ENCODE results near the gene TEC. TPM values are rescaled to one million over a fixed set of nuclear protein-coding genes. Genes with fewer than 3 reads are reported as not detected.
"Not testable (repeated sequence)": the region's sequence is repeated elsewhere in the genome, so short reads cannot be mapped to it uniquely, and the experiment has no call there.

TEC gene
- total RNA-seq, 1 donor = 14.8 TPM

DNA sequence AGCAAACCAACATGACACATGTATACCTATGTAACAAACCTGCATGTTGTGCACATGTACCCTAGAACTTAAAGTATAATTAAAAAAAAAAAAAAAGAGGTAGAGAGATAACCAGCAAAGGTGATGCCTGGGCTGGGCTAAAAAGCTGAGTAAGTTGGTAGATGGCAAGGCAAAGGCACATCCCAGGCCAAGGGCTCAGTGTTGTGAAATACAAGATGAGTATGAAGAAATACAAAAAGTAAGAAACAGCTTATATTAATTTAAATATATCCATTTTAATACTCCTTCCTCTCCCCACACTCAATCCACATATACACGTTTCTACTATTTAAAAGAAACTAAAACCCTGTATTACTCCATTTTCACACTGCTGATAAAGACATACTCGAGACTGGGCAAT lies 25.8 kb downstream of the TEC start:
- no peak for DNase-seq (ENCODE audit: low read depth in 2 of 3, low spot score in 2 of 3)

DNA sequence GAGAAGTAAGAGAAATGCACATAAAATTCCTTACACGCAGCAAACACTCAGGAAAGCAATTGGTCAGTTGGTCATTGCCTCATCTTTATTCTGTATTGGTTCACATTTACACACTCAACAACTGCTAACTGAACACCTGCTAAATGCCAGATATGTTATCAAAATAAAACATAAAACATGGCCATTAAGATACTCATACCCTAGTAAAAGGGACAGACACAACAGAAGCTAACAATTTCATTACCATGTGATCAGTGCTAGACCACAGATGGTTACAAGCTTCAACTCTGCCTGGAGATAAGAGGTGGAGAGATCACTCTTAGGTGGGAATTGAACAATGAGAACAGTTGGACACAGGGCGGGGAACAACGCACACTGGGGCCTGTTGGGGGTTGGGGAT lies 26.2 kb downstream of the TEC start:
- peak in 1 of 3 donors; percentile 15 for DNase-seq (ENCODE audit: low read depth in 2 of 3, low spot score in 2 of 3)

DNA sequence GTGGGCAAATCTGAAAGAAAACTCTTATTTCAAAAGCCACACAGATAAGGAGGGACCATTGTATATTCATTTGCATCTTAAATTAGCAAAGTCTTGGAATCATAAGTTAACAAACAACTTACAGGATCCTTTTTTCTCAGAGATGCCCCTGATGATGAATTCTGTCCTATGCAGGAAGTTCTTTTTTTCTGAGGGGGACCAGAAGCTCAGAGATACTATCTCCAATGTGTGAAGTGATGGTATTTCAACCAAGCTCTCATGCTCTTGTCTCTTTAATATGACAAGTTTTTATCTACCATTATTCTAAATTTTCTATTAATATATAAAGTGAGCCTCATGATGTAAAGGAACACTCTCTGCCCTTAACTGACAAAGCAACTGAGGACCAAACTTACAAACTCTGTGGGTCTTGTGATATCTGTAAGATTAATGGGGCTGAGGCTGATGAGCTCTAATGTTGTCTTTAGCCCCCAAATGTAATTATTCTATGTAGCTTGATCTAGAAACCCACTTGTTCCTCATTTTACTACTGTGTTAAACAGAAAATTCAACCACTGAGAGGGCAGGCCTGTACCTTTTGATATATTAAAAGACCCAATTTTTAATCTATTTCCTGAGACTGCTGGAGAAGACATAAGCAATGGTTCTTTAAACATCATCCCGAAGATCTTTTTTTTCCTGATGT lies 27.0 kb downstream of the TEC start:
- peak in 1 of 3 donors; percentile 35 for DNase-seq (ENCODE audit: low read depth in 2 of 3, low spot score in 2 of 3)

DNA sequence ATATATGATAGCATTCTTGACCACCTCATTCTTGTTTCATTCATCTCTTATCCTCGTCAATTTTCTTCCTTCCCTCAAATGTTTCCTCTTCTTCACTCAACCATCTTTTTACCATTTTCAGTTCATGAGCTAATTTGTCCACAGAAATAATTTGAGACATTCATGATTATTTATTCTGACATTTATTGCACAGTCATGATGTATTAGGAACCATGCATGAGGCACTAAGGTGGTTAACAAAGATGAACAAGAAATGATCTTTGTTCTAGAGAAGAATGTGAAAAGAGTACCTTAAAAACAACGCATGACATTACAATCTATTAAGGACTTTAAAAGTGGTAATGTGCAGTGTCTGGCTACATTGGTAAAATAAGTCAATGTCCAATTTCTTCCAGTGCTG lies 27.9 kb downstream of the TEC start:
- DNase-seq (ENCODE audit: low read depth in 2 of 3, low spot score in 2 of 3) = no peak

DNA sequence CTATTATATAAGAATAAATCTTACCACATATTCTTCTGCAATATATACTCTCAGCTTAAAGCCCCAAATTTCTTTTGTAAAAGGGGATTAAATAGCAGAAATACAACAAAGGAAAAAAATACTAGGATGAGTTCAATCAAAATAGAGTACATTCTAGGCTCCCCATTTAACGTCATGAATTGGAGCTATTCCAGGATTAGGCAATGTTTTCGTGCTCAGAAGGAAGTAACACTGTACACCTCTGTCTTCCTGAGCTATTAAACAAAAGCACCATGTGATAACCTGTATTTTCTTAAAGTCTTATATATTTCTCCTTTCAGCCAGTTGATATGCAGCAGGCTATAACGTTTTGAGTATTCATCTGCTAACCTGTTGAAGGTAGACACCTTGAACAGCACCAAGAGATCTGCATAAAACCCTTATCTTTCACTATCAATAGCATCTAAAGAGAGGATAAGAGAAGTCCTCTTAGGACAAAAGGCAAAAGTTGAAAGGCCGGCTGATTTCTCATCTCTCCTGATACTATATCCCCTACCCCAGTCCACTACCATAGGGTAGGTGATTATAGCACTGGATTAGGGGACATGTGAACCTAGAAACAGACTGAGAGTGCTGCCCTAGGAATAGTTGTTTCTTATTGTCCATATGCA lies 31.5 kb downstream of the TEC start:
- peak in 2 of 3 donors; percentile 70 to 73 for DNase-seq (ENCODE audit: low read depth in 2 of 3, low spot score in 2 of 3)

DNA sequence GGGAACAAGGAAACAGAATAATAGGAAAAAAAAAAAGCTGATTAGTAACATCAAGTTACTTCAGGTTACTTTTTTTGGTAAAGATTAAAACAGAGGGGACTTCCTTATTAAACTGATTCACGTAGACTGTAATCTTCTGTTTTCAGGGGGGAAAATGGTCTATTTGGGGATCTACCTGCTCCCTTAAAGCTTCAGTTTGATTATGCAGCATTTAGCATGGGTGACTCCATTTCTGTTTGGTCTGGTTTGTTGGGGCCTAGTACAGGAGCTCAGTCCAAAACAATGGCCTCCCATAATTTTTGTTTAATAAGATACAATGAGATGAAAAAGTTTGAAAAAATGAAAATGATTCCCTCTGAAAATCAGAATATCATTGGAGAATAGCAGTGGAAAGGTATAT lies 34.6 kb downstream of the TEC start:
- DNase-seq (ENCODE audit: low read depth in 2 of 3, low spot score in 2 of 3) = no peak

DNA sequence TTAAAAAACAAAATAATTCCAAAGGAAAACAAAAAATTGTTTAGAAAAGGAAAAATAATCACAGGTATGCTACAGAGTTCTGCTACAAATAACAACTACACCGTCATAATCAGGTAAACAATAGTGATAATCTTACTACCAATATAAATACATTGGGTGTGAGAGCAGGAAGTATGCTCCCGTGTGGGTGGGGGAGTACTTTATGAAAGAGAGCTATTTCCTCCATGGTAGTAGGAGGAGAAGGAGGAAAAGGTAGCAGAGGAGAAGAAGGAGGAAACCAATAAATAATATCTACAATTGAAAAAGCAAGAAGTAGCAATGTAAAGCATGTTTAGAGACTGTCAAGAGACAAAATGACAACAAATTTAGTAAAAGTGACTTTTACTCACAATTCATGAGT lies 35.1 kb downstream of the TEC start:
- DNase-seq (ENCODE audit: low read depth in 2 of 3, low spot score in 2 of 3) = no peak

DNA sequence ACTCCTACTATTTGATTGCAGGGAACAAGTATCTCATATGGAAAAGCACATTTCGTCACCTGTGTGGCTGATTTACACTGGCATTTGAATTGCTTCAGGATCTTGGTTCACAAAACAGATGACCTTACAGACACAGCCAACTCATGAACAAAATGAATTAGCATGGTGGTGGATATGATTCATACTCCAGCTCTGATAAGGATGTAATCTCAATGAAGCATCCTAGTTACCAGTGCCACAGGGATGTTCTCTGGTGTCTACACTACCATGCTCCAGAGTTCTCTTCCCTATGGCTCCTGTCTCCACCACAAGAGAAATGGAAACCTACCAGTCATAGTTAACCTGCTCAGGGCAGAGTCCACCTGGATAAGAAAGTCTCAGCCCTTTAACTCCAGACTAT lies 40.7 kb downstream of the TEC start:
- no peak for DNase-seq (ENCODE audit: low read depth in 2 of 3, low spot score in 2 of 3)

DNA sequence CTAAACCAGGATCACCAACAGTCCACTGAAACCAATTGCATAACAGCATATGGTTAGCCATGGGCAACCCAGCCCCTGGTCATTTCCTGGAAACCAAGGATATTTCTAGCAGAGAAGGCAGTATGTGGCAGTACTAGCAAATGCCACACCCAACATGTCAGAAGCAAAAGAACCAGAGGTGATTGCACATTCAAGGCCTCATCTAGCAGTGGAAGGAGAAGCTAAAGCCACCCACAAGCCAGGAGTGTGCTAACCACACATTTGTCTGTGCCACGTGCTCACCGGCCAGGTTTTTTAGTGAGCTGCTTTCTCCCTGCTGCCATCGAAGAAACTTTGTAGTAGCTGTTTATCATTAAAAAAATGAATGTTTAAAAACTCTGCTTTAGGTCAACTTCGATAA lies 42.0 kb downstream of the TEC start:
- DNase-seq (ENCODE audit: low read depth in 2 of 3, low spot score in 2 of 3) = peak in 1 of 3 donors; percentile 34

DNA sequence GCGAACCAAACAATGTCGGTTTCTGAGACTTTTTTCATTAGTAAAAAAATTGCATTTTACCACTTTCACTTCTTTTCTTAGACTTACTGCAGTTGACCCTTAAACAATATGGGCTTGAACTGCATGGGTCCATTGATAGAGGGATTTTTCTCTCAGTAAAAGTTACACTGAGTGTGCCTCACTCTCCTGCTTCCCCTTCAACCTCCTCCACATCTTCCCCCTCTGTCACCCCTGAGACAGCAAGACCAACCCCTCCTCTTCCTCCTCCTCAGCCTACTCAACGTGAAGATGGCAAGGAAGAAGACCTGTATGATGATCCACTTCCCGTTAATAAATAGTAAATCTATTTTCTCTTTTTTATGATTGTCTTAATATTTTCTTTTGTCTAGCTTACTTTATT lies 43.4 kb downstream of the TEC start:
- DNase-seq (ENCODE audit: low read depth in 2 of 3, low spot score in 2 of 3) = no peak

DNA sequence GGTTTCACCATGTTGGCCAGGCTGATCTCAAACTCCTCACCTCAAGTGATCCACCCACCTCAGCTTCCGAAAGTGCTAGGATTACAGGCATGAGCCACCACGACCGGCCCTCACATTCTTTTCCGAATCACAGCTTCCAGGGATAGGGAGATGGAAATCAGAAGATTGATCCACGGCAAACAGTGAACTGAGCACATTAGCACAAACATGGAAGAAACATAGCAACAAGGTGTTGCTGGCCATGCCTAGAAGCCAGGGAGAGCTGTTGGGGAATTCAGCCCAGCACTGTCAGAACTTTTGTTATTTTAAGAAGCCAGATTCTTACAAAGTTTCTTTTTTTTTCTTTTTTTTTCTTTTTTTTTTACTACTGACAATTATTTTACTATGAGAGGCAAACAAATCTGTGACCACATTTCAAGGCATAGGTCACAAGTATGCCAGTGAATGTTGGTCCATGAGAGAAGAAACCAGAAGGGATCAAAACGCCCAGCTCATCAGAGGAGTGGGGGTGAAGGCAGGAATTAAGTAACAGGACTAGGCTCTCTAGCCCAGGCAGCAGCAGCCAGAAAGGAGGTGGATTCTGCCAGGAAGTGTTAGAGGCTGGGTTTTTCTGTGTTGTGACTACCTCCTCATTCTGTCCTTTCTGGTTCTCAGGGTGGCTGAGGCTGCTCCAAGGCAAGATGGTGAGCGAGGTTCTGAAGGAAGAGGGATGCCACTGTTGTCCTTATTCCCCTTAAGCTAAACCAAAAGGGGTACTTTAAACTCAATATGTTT lies 44.1 kb downstream of the TEC start:
- no peak for DNase-seq (ENCODE audit: low read depth in 2 of 3, low spot score in 2 of 3)

DNA sequence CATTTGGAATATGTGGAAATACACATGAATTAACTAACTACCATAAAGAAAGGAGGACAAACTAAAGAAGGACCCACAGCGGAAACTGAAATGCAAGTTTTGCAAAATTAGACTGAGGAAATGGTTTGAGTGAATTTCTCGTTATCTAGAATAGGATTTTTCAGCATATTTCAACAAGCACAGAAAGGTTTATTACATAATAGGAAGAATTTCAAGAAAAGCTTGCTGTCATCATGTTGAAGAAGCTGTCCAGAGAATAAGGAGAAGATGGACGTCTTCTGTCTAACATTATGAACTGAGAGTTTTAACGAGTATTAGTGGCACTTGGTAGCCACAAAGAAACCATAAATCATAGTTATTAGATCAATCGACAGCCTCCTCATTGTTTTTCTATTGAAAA lies 45.0 kb downstream of the TEC start:
- DNase-seq (ENCODE audit: low read depth in 2 of 3, low spot score in 2 of 3) = no peak

DNA sequence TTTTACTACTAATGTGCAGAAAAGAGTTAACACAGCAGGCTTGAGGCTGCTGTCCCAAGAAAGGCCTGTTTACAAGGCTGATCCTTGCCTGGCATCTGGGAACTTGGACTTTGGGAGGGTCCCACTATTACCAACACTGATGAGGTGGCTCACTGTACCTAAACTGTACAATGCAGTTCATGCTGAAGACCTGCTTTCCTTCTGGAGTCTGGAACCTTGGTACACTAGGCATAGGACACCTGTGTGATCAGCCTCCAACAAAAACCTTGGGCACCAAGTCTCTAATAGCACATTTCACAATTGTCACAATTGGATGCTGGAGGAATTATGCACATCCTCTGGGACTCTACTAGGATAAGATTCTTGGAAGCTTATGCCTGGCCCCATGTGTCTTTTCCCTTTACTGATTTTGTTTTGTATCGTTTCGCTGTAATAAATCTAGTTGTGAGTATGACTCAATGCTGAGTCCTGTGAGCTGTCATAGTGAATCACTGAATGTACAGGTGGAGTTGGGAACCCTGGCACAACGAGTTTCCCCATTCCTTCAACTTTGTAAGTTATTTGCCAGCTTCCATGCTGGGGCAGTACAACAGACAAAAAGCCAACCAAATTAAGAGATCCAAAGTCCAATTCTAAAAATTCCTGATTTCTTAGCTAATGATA lies 45.9 kb downstream of the TEC start:
- no peak for DNase-seq (ENCODE audit: low read depth in 2 of 3, low spot score in 2 of 3)

DNA sequence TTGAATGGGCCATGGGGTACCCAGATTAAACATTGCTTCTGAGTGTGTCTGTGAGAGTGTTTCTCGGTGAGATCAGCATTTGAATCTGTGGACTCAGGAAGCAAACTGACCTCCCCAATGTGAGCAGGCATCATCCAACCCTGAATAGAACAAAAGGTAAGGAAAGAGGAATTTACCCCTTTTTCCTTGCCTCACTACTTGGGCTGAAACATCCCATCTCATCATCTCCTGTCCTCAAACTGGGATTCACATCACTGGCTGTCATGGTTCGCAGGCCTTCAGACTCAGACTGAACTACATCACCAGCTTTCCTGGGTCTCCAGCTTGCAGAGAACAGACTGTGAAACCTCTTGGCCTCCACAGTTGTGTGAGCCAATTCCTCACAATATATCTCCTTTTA lies 47.1 kb downstream of the TEC start:
- DNase-seq (ENCODE audit: low read depth in 2 of 3, low spot score in 2 of 3) = no peak

DNA sequence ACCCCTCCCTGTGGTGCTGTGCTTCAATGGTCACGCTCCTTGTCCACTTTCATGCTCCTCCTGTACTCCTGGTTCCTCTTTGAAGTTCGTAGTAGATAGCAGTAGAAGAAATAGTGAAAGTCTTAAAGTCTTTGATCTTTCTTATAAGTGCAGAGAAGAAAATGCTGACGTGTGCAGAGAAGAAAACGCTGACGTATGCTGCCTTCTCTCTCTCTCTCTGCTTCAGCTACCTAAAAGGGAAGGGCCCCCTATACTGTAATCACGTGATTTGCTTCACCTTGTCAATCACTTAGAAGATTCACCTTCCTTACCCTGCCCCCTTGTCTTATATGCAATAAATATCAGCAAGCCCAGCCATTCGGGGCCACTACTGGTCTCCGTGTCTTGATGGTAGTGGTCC lies 50.2 kb downstream of the TEC start:
- DNase-seq (ENCODE audit: low read depth in 2 of 3, low spot score in 2 of 3) = not testable (repeated sequence)

DNA sequence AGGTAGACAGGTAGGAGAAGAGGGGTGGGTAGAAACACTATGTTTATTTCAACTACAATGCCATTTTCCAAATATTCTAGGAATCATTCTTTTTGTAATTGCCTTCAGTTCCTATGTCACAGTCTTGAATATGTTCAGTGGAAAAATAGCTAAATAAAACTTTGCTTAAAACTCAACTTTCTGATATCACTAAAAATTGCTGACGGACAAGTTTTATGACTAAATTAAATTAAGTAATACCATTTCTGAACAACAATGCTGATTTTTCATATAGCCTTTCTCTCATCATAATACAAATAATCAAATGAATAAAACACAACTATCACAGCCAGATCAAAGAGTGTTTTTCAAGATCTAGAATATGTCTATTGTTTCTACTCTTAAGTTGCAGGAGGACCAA lies 53.1 kb downstream of the TEC start:
- no peak for DNase-seq (ENCODE audit: low read depth in 2 of 3, low spot score in 2 of 3)

DNA sequence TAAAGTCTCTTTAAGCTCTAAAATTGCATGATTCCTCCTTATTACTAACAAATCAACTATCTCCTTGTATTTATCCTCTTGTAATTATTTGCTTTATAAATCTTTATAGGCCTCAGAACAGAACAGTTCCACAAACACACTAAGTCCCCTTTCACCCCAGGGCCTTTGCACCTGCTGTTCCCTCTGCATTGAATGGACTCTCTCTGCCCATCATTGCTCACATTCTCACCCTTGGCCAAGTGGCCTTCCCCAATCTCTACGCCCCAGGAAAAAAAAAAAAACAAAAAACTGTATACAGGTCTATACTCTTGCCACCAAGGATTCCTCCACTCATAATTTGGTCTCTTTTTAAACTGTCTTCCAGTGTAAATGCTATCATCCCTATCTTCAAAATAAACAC lies 53.7 kb downstream of the TEC start:
- no peak for DNase-seq (ENCODE audit: low read depth in 2 of 3, low spot score in 2 of 3)

DNA sequence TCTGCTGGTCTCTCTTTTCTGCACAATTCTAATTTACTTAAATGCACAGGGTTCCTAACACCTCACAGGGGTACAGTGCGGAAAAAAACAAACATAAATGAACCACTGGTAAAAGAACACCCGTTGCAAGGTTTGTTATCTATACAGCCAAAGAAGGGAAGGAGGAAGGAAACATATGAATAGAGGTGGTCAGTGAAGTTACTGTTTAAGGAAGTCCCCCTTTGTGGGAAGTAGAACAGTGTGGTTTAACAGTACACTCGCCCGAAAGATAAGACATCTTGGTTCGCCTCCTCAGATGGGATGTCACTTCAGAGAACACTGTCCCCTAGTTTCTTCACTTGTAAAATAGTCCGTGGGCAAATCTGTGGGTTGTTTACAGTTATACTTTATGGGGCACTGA lies 57.5 kb downstream of the TEC start:
- peak in 2 of 3 donors; percentile 84 to 94 for DNase-seq (ENCODE audit: low read depth in 2 of 3, low spot score in 2 of 3)

DNA sequence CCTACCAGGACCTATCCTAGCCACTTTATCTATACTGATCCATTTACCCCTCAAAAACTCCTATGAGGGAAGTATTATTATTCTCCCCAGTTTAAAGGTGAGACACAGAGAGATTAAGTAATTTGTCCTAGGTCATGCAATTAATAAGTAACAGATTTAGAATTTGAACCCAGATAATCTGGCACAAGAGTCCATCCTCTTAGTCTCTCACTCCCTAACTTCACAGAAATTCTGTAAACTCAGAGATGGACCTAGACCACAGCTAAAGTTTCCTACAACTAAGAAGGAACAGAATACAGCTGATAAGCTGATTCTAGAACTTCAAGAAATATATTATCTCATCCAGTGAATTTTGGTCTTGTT lies 58.7 kb downstream of the TEC start:
- no peak for DNase-seq (ENCODE audit: low read depth in 2 of 3, low spot score in 2 of 3)

DNA sequence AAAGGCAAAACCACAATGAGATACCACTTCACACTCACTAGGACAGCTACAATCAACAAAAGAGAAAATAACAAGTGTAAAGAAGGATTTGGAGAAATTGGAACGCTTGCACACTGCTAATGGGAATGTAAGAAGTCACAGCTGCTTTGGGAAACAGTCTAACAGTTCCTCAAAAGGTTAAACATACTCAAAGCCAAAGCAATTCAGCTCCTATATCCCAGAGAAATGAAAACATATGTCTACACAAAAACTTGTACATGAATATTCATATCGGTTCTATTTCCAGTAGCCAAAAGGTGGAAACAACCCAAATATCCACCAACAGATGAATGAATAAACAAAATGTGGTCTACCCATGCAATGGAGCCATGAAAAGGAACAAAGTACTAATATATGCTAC lies 64.0 kb downstream of the TEC start:
- DNase-seq (ENCODE audit: low read depth in 2 of 3, low spot score in 2 of 3) = no peak

DNA sequence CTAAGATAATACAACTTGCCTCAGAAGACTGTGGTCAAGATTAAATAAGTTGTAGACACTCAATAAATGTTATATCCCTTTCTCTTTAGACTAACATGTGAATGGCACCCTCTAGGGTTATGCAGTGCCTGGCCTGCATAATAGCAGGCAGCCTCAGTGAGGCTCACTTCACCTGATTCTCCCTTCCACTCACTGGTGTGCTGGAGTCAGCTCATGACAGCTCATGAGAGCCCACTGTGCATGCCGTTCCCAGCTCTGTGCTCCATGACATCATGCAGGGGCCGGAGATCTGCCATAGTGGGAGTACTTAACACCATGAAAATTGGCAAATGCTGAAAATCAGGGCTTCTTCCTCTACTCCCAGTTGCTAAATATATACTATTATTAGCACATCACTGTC lies 64.5 kb downstream of the TEC start:
- no peak for DNase-seq (ENCODE audit: low read depth in 2 of 3, low spot score in 2 of 3)

DNA sequence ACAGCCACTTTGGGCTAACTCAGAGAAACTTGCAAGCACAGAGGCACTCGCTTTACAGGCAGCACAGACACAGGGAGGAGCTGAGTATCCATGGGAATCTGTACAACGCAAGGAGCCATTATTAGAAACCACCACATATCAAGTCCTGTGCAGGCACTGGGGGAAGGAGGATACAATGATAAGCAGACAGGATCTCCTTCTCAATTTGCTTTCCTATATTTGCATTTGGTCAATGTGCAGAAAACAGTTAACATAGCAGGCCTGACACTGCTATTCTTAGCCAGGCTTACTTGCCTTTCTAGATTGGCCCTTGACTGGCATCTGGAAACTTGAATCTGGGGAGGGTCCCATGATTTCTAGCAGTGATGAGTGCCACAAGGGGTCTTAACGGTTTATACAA lies 65.8 kb downstream of the TEC start:
- DNase-seq (ENCODE audit: low read depth in 2 of 3, low spot score in 2 of 3) = peak in 2 of 3 donors; percentile 60 to 82

Measured in hematopoietic multipotent progenitor cell (in vitro differentiated cells).